Endothelial cell of umbilical vein (primary cell): ENCODE results near the gene GAA. TPM values are rescaled to one million over a fixed set of nuclear protein-coding genes. Genes with fewer than 3 reads are reported as not detected.

Experiments used
- BruUV-seq: library from RNA; stranded (reverse); fragments of 400-500 nt; replicated peaks from 2 replicates; lab custom pipeline; 2021; lab: Mats Ljungman, UMichigan
- CTCF ChIA-PET: fragments of 300-600, 350-600 bp; sonication (Branson Sonifier 250); formaldehyde crosslinking; loops from one replicate; lab custom pipeline; 2021; ENCODE audit warnings: antibody characterized with exemption, inconsistent platforms; lab: Charles Lee
- POLR2A ChIA-PET: fragments of 300-600, 350-600 bp; sonication (Branson Sonifier 250); formaldehyde crosslinking; loops from one replicate; lab custom pipeline; 2021; ENCODE audit warnings: antibody characterized with exemption, inconsistent platforms; lab: Charles Lee
- DNase-seq: peaks from one replicate; pipeline ENCODE4 v3.0.0-alpha.2; 2011; ENCODE audit warnings: low read depth, low spot score
- FAIRE-seq: peaks from 2 replicates; lab custom pipeline; 2011; peaks lifted over from hg19 to GRCh38; lab: Jason Lieb, UNC
- H2AFZ ChIP-seq: 2 replicates; pipeline ENCODE4 v1.6.0; 2012; ENCODE audit warnings: low read depth, low read length, control low read depth, inconsistent platforms
- H3K27ac ChIP-seq: 2 replicates; pipeline ENCODE4 v1.5.1; 2011; ENCODE audit warnings: low read depth, mild to moderate bottlenecking, control low read depth, low read length, moderate library complexity; ENCODE audit not compliant: insufficient read depth
- H3K27me3 ChIP-seq, 2 experiments: 2 replicates each; pipeline versions ENCODE4 v1.6.0 to v1.6.1; 2011; ENCODE audit warnings: low read length in 2 of 2, mixed read lengths in 1 of 2; ENCODE audit not compliant: control insufficient read depth in 2 of 2, insufficient read depth in 2 of 2
- H3K36me3 ChIP-seq, 2 experiments: 2 replicates in 1 of 2; 3 replicates in 1 of 2; pipeline ENCODE4 v1.5.1; 2011; ENCODE audit warnings: low read length in 2 of 2, mild to moderate bottlenecking in 1 of 2, moderate library complexity in 1 of 2; ENCODE audit not compliant: control insufficient read depth in 2 of 2, insufficient read depth in 2 of 2; ENCODE audit errors: extremely low read depth in 1 of 2
- H3K4me1 ChIP-seq: 3 replicates; pipeline ENCODE4 v1.5.1; 2011; ENCODE audit warnings: mild to moderate bottlenecking, low read length; ENCODE audit not compliant: control insufficient read depth, insufficient read depth; ENCODE audit errors: extremely low read depth
- H3K4me2 ChIP-seq: 2 replicates; pipeline ENCODE4 v1.6.1; 2011; ENCODE audit warnings: low read length, control low read depth, mixed read lengths; ENCODE audit not compliant: insufficient read depth
- H3K4me3 ChIP-seq, 3 experiments: fragments of 200-600 bp in 1 of 3; sonication (generic), shearing (Covaris generic) in 1 of 3; replicated peaks in 1 of 3; 2 replicates each; pipeline ENCODE4 v1.5.1; 2011 to 2016; ENCODE audit warnings: control low read depth in 3 of 3, low read length in 3 of 3, mild to moderate bottlenecking in 2 of 3, inconsistent platforms in 1 of 3, low read depth in 1 of 3, moderate library complexity in 1 of 3; ENCODE audit not compliant: insufficient read depth in 1 of 3
- H3K79me2 ChIP-seq: 2 replicates; pipeline ENCODE4 v1.6.0; 2012; ENCODE audit warnings: low read length, inconsistent platforms; ENCODE audit not compliant: control insufficient read depth, insufficient read depth
- H3K9ac ChIP-seq: replicated peaks from 2 replicates; pipeline ENCODE3; 2011; ENCODE audit warnings: low read length, control low read depth; ENCODE audit not compliant: insufficient read depth; ENCODE audit errors: extremely low read depth
- H3K9me1 ChIP-seq: replicated peaks from 3 replicates; pipeline ENCODE4 v1.6.0; 2011; ENCODE audit warnings: mild to moderate bottlenecking, low read length; ENCODE audit not compliant: control insufficient read depth, insufficient read depth; ENCODE audit errors: extremely low read depth
- H3K9me3 ChIP-seq: replicated peaks from 2 replicates; pipeline ENCODE4 v1.5.1; 2012; ENCODE audit warnings: low read length, inconsistent platforms; ENCODE audit not compliant: control insufficient read depth, insufficient read depth
- H4K20me1 ChIP-seq: replicated peaks from 2 replicates; pipeline ENCODE3; 2011; ENCODE audit warnings: mild to moderate bottlenecking, low read length; ENCODE audit not compliant: control insufficient read depth, insufficient read depth; ENCODE audit errors: extremely low read depth
- EZH2 ChIP-seq: IDR thresholded peaks from 2 replicates; pipeline ENCODE4 v1.6.1; 2012; ENCODE audit warnings: borderline replicate concordance, low read depth, mild to moderate bottlenecking, moderate library complexity, low read length, inconsistent platforms; ENCODE audit not compliant: severe bottlenecking
- FOS ChIP-seq: IDR thresholded peaks from 2 replicates; pipeline ENCODE4 v1.6.1; 2011; ENCODE audit warnings: mild to moderate bottlenecking, low read length, moderate library complexity, borderline replicate concordance; ENCODE audit not compliant: insufficient read depth
- GATA2 ChIP-seq: IDR thresholded peaks from 2 replicates; pipeline ENCODE4 v1.7.0; 2011; ENCODE audit warnings: low read depth, mild to moderate bottlenecking, moderate library complexity, mixed read lengths, low read length; ENCODE audit not compliant: insufficient read length, insufficient read depth
- JUN ChIP-seq: IDR thresholded peaks from 2 replicates; pipeline ENCODE4 v1.6.1; 2011; ENCODE audit warnings: borderline replicate concordance, low read depth; ENCODE audit not compliant: insufficient read length, insufficient read depth
- MYC ChIP-seq: IDR thresholded peaks from one replicate; pipeline ENCODE4 v1.6.1; 2011; ENCODE audit warnings: mild to moderate bottlenecking, low read depth, low read length
- POLR2A ChIP-seq: IDR thresholded peaks from 2 replicates; pipeline ENCODE4 v1.6.1; 2012; ENCODE audit warnings: low read depth, mild to moderate bottlenecking, control low read depth, low read length
- POLR2AphosphoS5 ChIP-seq: IDR thresholded peaks from 2 replicates; pipeline ENCODE4 v1.6.1; 2012; ENCODE audit warnings: low read depth, mild to moderate bottlenecking, control low read depth, low read length, moderate library complexity; ENCODE audit not compliant: insufficient read depth
- dilution Hi-C: fragments of 300-500 bp; cut with MboI; formaldehyde crosslinking; loops from one replicate; pipeline ENCODE4 v1.15.0; 2019; ENCODE audit warnings: low sequenced_read_pairs; ENCODE audit not compliant: extremely low pct_ligation_motif_present
- intact Hi-C: fragments of 100-400 bp; cut with micrococcal nuclease; formaldehyde crosslinking; loops from one replicate; pipeline ENCODE4 v1.10.0; 2022
- polyA plus RNA-seq, 4 experiments: library from polyadenylated mRNA; depleted of rRNA in 3 of 4; stranded (reverse) in 3 of 4; unstranded in 1 of 4; fragments of >200 nt; gene quantifications; 2 replicates each; pipeline versions ENCODE4 v1.2.1 to v1.2.3, GENCODE V29; 2011 to 2012; ENCODE audit warnings: missing spikeins in 1 of 4
- total RNA-seq: library from RNA; stranded (reverse); gene quantifications from 2 replicates; pipeline ENCODE4 v1.2.3, GENCODE V29; 2021
- TF ChIP-seq, protein P1 (sequence below): IDR thresholded peaks from 2 replicates; pipeline ENCODE4 v1.6.1; 2011; ENCODE audit not compliant: insufficient read depth, insufficient read length
- TF ChIP-seq, protein P2 (sequence below), 2 donors: IDR thresholded peaks; 1 replicate in 1 of 2; 2 replicates in 1 of 2; pipeline ENCODE4 v1.5.1; 2011; ENCODE audit warnings: low read length in 2 of 2, mild to moderate bottlenecking in 2 of 2, moderate library complexity in 2 of 2, control low read depth in 1 of 2, inconsistent platforms in 1 of 2, low read depth in 1 of 2; ENCODE audit not compliant: insufficient read depth in 1 of 2; ENCODE audit errors: extremely low read depth in 1 of 2

GAA gene
- total and polyA plus RNA-seq, 2 donors (not counting 3 experiments of a cell fraction or from before 2014, with no cell fraction given) = 26.3 to 49.7 TPM

- TF ChIP-seq EZH2 = no peak
- no peak for TF ChIP-seq GATA2
- no peak for TF ChIP-seq JUN
- no peak for TF ChIP-seq FOS
- TF ChIP-seq POLR2A = no peak
- no peak for TF ChIP-seq MYC
- TF ChIP-seq POLR2AphosphoS5 = no peak
- TF ChIP-seq, protein P1, sequence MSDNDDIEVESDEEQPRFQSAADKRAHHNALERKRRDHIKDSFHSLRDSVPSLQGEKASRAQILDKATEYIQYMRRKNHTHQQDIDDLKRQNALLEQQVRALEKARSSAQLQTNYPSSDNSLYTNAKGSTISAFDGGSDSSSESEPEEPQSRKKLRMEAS = no peak
- TF ChIP-seq, protein P2, sequence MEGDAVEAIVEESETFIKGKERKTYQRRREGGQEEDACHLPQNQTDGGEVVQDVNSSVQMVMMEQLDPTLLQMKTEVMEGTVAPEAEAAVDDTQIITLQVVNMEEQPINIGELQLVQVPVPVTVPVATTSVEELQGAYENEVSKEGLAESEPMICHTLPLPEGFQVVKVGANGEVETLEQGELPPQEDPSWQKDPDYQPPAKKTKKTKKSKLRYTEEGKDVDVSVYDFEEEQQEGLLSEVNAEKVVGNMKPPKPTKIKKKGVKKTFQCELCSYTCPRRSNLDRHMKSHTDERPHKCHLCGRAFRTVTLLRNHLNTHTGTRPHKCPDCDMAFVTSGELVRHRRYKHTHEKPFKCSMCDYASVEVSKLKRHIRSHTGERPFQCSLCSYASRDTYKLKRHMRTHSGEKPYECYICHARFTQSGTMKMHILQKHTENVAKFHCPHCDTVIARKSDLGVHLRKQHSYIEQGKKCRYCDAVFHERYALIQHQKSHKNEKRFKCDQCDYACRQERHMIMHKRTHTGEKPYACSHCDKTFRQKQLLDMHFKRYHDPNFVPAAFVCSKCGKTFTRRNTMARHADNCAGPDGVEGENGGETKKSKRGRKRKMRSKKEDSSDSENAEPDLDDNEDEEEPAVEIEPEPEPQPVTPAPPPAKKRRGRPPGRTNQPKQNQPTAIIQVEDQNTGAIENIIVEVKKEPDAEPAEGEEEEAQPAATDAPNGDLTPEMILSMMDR (IDR thresholded peaks at IDR 0.05; ENCODE audit: extremely low read depth in 1 of 2, insufficient read depth in 1 of 2, low read depth in 1 of 2, low read length in 2 of 2) = no peak
- H3K79me2 ChIP-seq = no peaks in the 10 kb centered on the region
- H3K4me3 ChIP-seq = no peak overlapping the region
- H3K9ac ChIP-seq = no peak overlapping the region
- ChIA-PET CTCF (interaction anchor here (2.8 kb wide), 1 partner anchor 18 kb away, joined by 8 read pairs; the partner anchor contains the start of gene GAA), POLR2A (no interaction called here)
- peaks cover 1 to 3% of the 10 kb centered on the region in 2 experiments for H3K27me3 ChIP-seq
- no peak overlapping the region for H3K27ac ChIP-seq
- FAIRE-seq = no peak
- no peaks in the 10 kb centered on the region for H3K4me1 ChIP-seq
- no peaks in the 10 kb centered on the region for H4K20me1 ChIP-seq
- H3K36me3 ChIP-seq = no peaks in the 10 kb centered on the region
- no TSS peak for BruUV-seq
- dilution Hi-C loops (no loop called here), intact Hi-C loops (loop anchor here (5.0 kb wide), 1 partner anchor 113 kb away; no protein-coding TSS in a partner anchor)
- H3K9me3 ChIP-seq = no peaks in the 10 kb centered on the region
- no peak overlapping the region for H3K4me2 ChIP-seq
- no peaks in the 10 kb centered on the region for H3K9me1 ChIP-seq
- no peak overlapping the region for H2AFZ ChIP-seq
- no peak for DNase-seq
These were observed 18.5 kb downstream of the GAA start for GRCh38 chr17:80119839-80120238.
